HG02763 (cell line): ENCODE data around the gene TMEM108.
"Not testable (repeated sequence)": the region's sequence is repeated elsewhere in the genome, so short reads cannot be mapped to it uniquely, and the experiment has no call there.

Source experiments
- ATAC-seq: cut with Tn5 transposase; IDR thresholded peaks from one replicate; pipeline ENCODE4 v1.9.1; 2021; ENCODE audit warnings: mild to moderate bottlenecking, moderate library complexity; ENCODE audit not compliant: unreplicated experiment

TMEM108 gene

GRCh38 chr3:133038089-133038730 lies at the start of gene TMEM108:
TSS of gene TMEM108 (plus strand) at chr3:133038391.
- ATAC-seq, result no peak

GRCh38 chr3:132995971-132996370 lies 42.2 kb upstream of the TMEM108 start:
- ATAC-seq, result no peak

- ATAC-seq, result no peak
These were observed 40.6 kb upstream of the TMEM108 start for GRCh38 chr3:132997404-132998185.

- ATAC-seq, result not testable (repeated sequence)
These were observed 33.2 kb upstream of the TMEM108 start for GRCh38 chr3:133005032-133005431.

- no peak for ATAC-seq
These were observed 30.6 kb upstream of the TMEM108 start for GRCh38 chr3:133007601-133008000.

- ATAC-seq, result no peak
These were observed 23.9 kb upstream of the TMEM108 start for GRCh38 chr3:133014325-133014724.

GRCh38 chr3:133015573-133015972 lies 22.6 kb upstream of the TMEM108 start:
- ATAC-seq, result not testable (repeated sequence)

- no peak for ATAC-seq
These were observed 21.3 kb upstream of the TMEM108 start for GRCh38 chr3:133016838-133017309.

GRCh38 chr3:133018921-133019320 lies 19.3 kb upstream of the TMEM108 start:
- ATAC-seq, result no peak

GRCh38 chr3:133021206-133021605 lies 17.0 kb upstream of the TMEM108 start:
- no peak for ATAC-seq

GRCh38 chr3:133023362-133023761 lies 14.8 kb upstream of the TMEM108 start:
- no peak for ATAC-seq

GRCh38 chr3:133025546-133025945 lies 12.6 kb upstream of the TMEM108 start:
- ATAC-seq, result no peak

- ATAC-seq, result no peak
These were observed 5.9 kb upstream of the TMEM108 start for GRCh38 chr3:133032301-133032700.

- ATAC-seq, result no peak
These were observed 755 bp upstream of the TMEM108 start for GRCh38 chr3:133037436-133037835.

GRCh38 chr3:133038731-133039375 lies 662 bp downstream of the TMEM108 start:
- no peak for ATAC-seq

- no peak for ATAC-seq
These were observed 2.7 kb downstream of the TMEM108 start for GRCh38 chr3:133040696-133041523.

GRCh38 chr3:133041524-133041829 lies 3.3 kb downstream of the TMEM108 start:
- no peak for ATAC-seq

- no peak for ATAC-seq
These were observed 4.6 kb downstream of the TMEM108 start for GRCh38 chr3:133042778-133043177.

- ATAC-seq, result no peak
These were observed 9.8 kb downstream of the TMEM108 start for GRCh38 chr3:133047980-133048379.

- ATAC-seq, result no peak
These were observed 11.3 kb downstream of the TMEM108 start for GRCh38 chr3:133049491-133049890.

GRCh38 chr3:133050891-133051290 lies 12.7 kb downstream of the TMEM108 start:
- ATAC-seq, result no peak
